IMR-90 (cell line): ENCODE measurements around the gene OR2A1. TPM values are rescaled to one million over a fixed set of nuclear protein-coding genes. Genes with fewer than 3 reads are reported as not detected.
"Not testable (repeated sequence)": the region's sequence is repeated elsewhere in the genome, so short reads cannot be mapped to it uniquely, and the experiment has no call there.

Experiments used
- ATAC-seq: fragments of 200-7000 bp; cut with Tn5 transposase; 2 replicates; pipeline ENCODE4 v1.9.1; 2020; ENCODE audit warnings: low read depth, mild to moderate bottlenecking, moderate library complexity
- BruUV-seq: library from RNA; stranded (reverse); fragments of 400-500 nt; replicated peaks from 2 replicates; lab custom pipeline; 2021; lab: Mats Ljungman, UMichigan
- CTCF ChIA-PET: fragments of 300-600 bp; formaldehyde crosslinking; extraction: SDS; loops from one replicate; lab custom pipeline; 2021; ENCODE audit warnings: antibody characterized with exemption; lab: Yijun Ruan, JAX
- POLR2A ChIA-PET: fragments of 300-600 bp; sonication (Branson Sonifier 250); formaldehyde crosslinking; loops from one replicate; lab custom pipeline; 2022; ENCODE audit warnings: antibody characterized with exemption; ENCODE audit not compliant: unreplicated experiment; lab: Charles Lee
- DNase-seq: peaks from one replicate; pipeline ENCODE4 v3.0.0; 2013
- H2AFZ ChIP-seq: replicated peaks from 2 replicates; pipeline ENCODE3; 2013; ENCODE audit warnings: low read length, mild to moderate bottlenecking; ENCODE audit not compliant: poor library complexity
- H2AK5ac ChIP-seq: 2 replicates; pipeline ENCODE4 v1.6.1; 2013; ENCODE audit warnings: low read depth, low read length, inconsistent platforms
- H2AK9ac ChIP-seq: replicated peaks from 2 replicates; pipeline ENCODE3; 2013; ENCODE audit warnings: mild to moderate bottlenecking, low read depth, low read length, moderate library complexity; ENCODE audit not compliant: poor library complexity
- H2BK120ac ChIP-seq: 2 replicates; pipeline ENCODE4 v1.6.1; 2013; ENCODE audit warnings: low read depth, low read length, inconsistent platforms
- H2BK15ac ChIP-seq: 3 replicates; pipeline ENCODE4 v1.6.1; 2013; ENCODE audit warnings: low read depth, low read length, inconsistent platforms
- H2BK20ac ChIP-seq: 2 replicates; pipeline ENCODE4 v1.6.1; 2013; ENCODE audit warnings: low read depth, mild to moderate bottlenecking, inconsistent platforms, low read length, moderate library complexity
- H2BK5ac ChIP-seq: 2 replicates; pipeline ENCODE4 v1.6.1; 2013; ENCODE audit warnings: mild to moderate bottlenecking, low read depth, low read length, inconsistent platforms; ENCODE audit not compliant: poor library complexity, severe bottlenecking
- H3K14ac ChIP-seq: replicated peaks from 2 replicates; pipeline ENCODE4 v1.6.1; 2013; ENCODE audit warnings: low read depth, low read length, inconsistent platforms
- H3K18ac ChIP-seq: 2 replicates; pipeline ENCODE4 v1.6.1; 2013; ENCODE audit warnings: low read depth, low read length, control low read depth
- H3K23ac ChIP-seq: 2 replicates; pipeline ENCODE4 v1.6.1; 2013; ENCODE audit warnings: low read depth, low read length, inconsistent platforms
- H3K27ac ChIP-seq: 2 replicates; pipeline ENCODE4 v1.5.1; 2013; ENCODE audit warnings: mild to moderate bottlenecking, control low read depth, low read length; ENCODE audit not compliant: insufficient read depth
- H3K27me3 ChIP-seq: 2 replicates; pipeline ENCODE4 v1.6.1; 2013; ENCODE audit warnings: low read length; ENCODE audit not compliant: control insufficient read depth, insufficient read depth
- H3K36me3 ChIP-seq: 2 replicates; pipeline ENCODE4 v1.6.1; 2013; ENCODE audit warnings: low read length, mixed read lengths; ENCODE audit not compliant: control insufficient read depth, insufficient read depth
- H3K4ac ChIP-seq: 2 replicates; pipeline ENCODE4 v1.6.1; 2013; ENCODE audit warnings: low read depth, low read length, inconsistent platforms
- H3K4me1 ChIP-seq: 2 replicates; pipeline ENCODE4 v1.6.1; 2013; ENCODE audit warnings: low read length, mixed read lengths; ENCODE audit not compliant: control insufficient read depth, insufficient read depth
- H3K4me2 ChIP-seq: 2 replicates; pipeline ENCODE4 v1.6.1; 2013; ENCODE audit warnings: low read depth, mild to moderate bottlenecking, control low read depth, low read length, moderate library complexity
- H3K4me3 ChIP-seq: 2 replicates; pipeline ENCODE4 v1.5.1; 2013; ENCODE audit warnings: low read depth, mild to moderate bottlenecking, control low read depth, low read length, moderate library complexity; ENCODE audit not compliant: insufficient read depth
- H3K56ac ChIP-seq: 2 replicates; pipeline ENCODE4 v1.6.1; 2013; ENCODE audit warnings: low read length, inconsistent platforms; ENCODE audit not compliant: insufficient read depth; ENCODE audit errors: extremely low read depth
- H3K79me1 ChIP-seq, 2 experiments: 2 replicates each; pipeline ENCODE4 v1.6.1; 2013; ENCODE audit warnings: low read length in 2 of 2, inconsistent platforms in 1 of 2, low read depth in 1 of 2
- H3K9ac ChIP-seq: 2 replicates; pipeline ENCODE4 v1.6.1; 2013; ENCODE audit warnings: low read depth, low read length, control low read depth
- H3K9me1 ChIP-seq: 2 replicates; pipeline ENCODE4 v1.6.1; 2013; ENCODE audit warnings: low read length, inconsistent platforms; ENCODE audit not compliant: insufficient read depth
- H3K9me3 ChIP-seq: 2 replicates; pipeline ENCODE4 v1.6.1; 2013; ENCODE audit warnings: low read length; ENCODE audit not compliant: control insufficient read depth, insufficient read depth
- H4K20me1 ChIP-seq: 2 replicates; pipeline ENCODE4 v1.6.1; 2013; ENCODE audit warnings: low read length, inconsistent platforms; ENCODE audit not compliant: insufficient read depth
- H4K5ac ChIP-seq: 2 replicates; pipeline ENCODE4 v1.6.1; 2013; ENCODE audit warnings: mild to moderate bottlenecking, low read depth, low read length, control low read depth
- H4K8ac ChIP-seq, 2 experiments: 2 replicates each; pipeline ENCODE4 v1.6.1; 2013; ENCODE audit warnings: low read depth in 2 of 2, low read length in 2 of 2, control low read depth in 1 of 2, inconsistent platforms in 1 of 2
- H4K91ac ChIP-seq: 2 replicates; pipeline ENCODE4 v1.6.1; 2013; ENCODE audit warnings: low read depth, low read length, inconsistent platforms; ENCODE audit not compliant: insufficient read depth
- WGBS, 2 experiments: methylation state at CpG; one replicate each; pipeline versions ENCODE4 v1.1.5 to v1.1.7; 2013; ENCODE audit warnings: missing lambda C conversion rate in 2 of 2; ENCODE audit not compliant: insufficient read length in 1 of 2; ENCODE audit errors: extremely low coverage in 2 of 2; 5-methylcytosine and 5-hydroxymethylcytosine counted together
- dilution Hi-C: fragments of 300-500 bp; cut with HindIII; formaldehyde crosslinking; loops from one replicate; pipeline ENCODE4 v1.14.3; 2018; ENCODE audit warnings: low sequenced_read_pairs; ENCODE audit not compliant: unreplicated experiment
- in situ Hi-C: fragments of 300-500 bp; cut with MboI; formaldehyde crosslinking; loops from 3 replicates; pipeline ENCODE4 v1.14.3; 2019; ENCODE audit warnings: low sequenced_read_pairs, inconsistent platforms, mixed read lengths
- intact Hi-C: fragments of 100-400 bp; cut with micrococcal nuclease; formaldehyde crosslinking; loops from 2 replicates; pipeline ENCODE4 v1.10.0; 2022
- polyA plus RNA-seq, 3 experiments: library from polyadenylated mRNA; depleted of rRNA; stranded (reverse); fragments of >200 nt; gene quantifications; 2 replicates each; pipeline ENCODE4 v1.2.3, GENCODE V29; 2012; ENCODE audit warnings: low replicate concordance in 1 of 3
- total RNA-seq: library from RNA; depleted of rRNA; stranded (reverse); fragments of >200 nt; gene quantifications from 2 replicates; pipeline ENCODE4 v1.2.3, GENCODE V29; 2012

Gene OR2A1
- total and polyA plus RNA-seq, 2 of the 4 experiments (the other 2 are of a cell fraction): not detected

GRCh38 chr7:144323359-144323758 is 11.1 kb downstream of the OR2A1 start:
- H4K20me1 ChIP-seq, dilution Hi-C loops, H3K36me3 ChIP-seq, H4K91ac ChIP-seq, H3K27ac ChIP-seq, CTCF ChIA-PET, H2BK20ac ChIP-seq, in situ Hi-C loops, H3K9me1 ChIP-seq, H3K4me2 ChIP-seq, POLR2A ChIA-PET, H3K4me1 ChIP-seq, H3K4me3 ChIP-seq, H3K9ac ChIP-seq, DNase-seq, H2AK5ac ChIP-seq, H4K8ac ChIP-seq, ATAC-seq, H2BK120ac ChIP-seq, H3K14ac ChIP-seq, H3K27me3 ChIP-seq, H3K9me3 ChIP-seq, H2BK5ac ChIP-seq, H3K79me1 ChIP-seq, H3K4ac ChIP-seq, intact Hi-C loops, H3K56ac ChIP-seq, H2BK15ac ChIP-seq, H2AFZ ChIP-seq, H4K5ac ChIP-seq, H2AK9ac ChIP-seq, H3K23ac ChIP-seq, BruUV-seq, H3K18ac ChIP-seq: not testable (repeated sequence)
- WGBS, 2 experiments: no CpG with 5 or more reads among the region's 4 CpGs

- WGBS, 2 experiments: no CpG with 5 or more reads among the region's 5 CpGs
- intact Hi-C loops, BruUV-seq: not testable (repeated sequence)
These were observed 13.6 kb downstream of the OR2A1 start for GRCh38 chr7:144325868-144326267.

More at GRCh38 chr7:144325868-144326267, 13.6 kb downstream of the OR2A1 start:
- H2AK9ac ChIP-seq, H3K4me3 ChIP-seq, CTCF ChIA-PET, ATAC-seq, H3K9ac ChIP-seq, H4K8ac ChIP-seq, H4K91ac ChIP-seq, H3K27ac ChIP-seq, H3K18ac ChIP-seq, H3K4me1 ChIP-seq, H2BK20ac ChIP-seq, H3K56ac ChIP-seq, H2BK5ac ChIP-seq, H3K9me1 ChIP-seq, H3K79me1 ChIP-seq, dilution Hi-C loops, POLR2A ChIA-PET, H3K36me3 ChIP-seq, H2BK120ac ChIP-seq, DNase-seq, H3K23ac ChIP-seq, H2AK5ac ChIP-seq, H3K27me3 ChIP-seq, H3K9me3 ChIP-seq, H3K4ac ChIP-seq, H4K20me1 ChIP-seq, H3K14ac ChIP-seq, H2AFZ ChIP-seq, H3K4me2 ChIP-seq, H4K5ac ChIP-seq, in situ Hi-C loops, H2BK15ac ChIP-seq: not testable (repeated sequence)
